Measurements from ENCODE around the gene CDHR2.

Gene CDHR2

GRCh38 chr5:176541338-176542134 lies 7.6 kb upstream of the CDHR2 start (continued):
- TF ChIP-seq ZBTB7A (tag by site-specific recombination; IDR thresholded peaks at IDR 0.05; ENCODE audit: low read depth) (no peak), ZNF266 (tag by site-specific recombination; IDR thresholded peaks at IDR 0.05; ENCODE audit: low read depth) (no peak), ZBTB17 (tag by site-specific recombination; IDR thresholded peaks at IDR 0.05) (peak; percentile 90), ZNF692 (tag by site-specific recombination; IDR thresholded peaks at IDR 0.05) (peak; percentile 77; the same call in 1 of the 2 replicates), ZNF610 (tag by site-specific recombination; IDR thresholded peaks at IDR 0.05; ENCODE audit: borderline replicate concordance) (no peak), ZNF48 (tag by site-specific recombination; IDR thresholded peaks at IDR 0.05) (no peak), ZXDB (tag by site-specific recombination; IDR thresholded peaks at IDR 0.05) (no peak), ZBTB1 (tag by site-specific recombination; IDR thresholded peaks at IDR 0.05) (no peak), ZNF791 (tag by site-specific recombination; IDR thresholded peaks at IDR 0.05) (no peak), KLF10 (tag by site-specific recombination; IDR thresholded peaks at IDR 0.05) (no peak), TCF7L2 (IDR thresholded peaks at IDR 0.05; ENCODE audit: borderline replicate concordance, low read depth, low read length) (no peak), ZBTB10 (tag by site-specific recombination; IDR thresholded peaks at IDR 0.05) (peak; percentile 19; the same call in 1 of the 2 replicates), ZBTB48 (tag by site-specific recombination; IDR thresholded peaks at IDR 0.05) (peak; percentile 93), ZSCAN23 (tag by site-specific recombination; IDR thresholded peaks at IDR 0.05) (no peak), ZFP69B (tag by site-specific recombination; IDR thresholded peaks at IDR 0.05) (peak; percentile 48; the same call in 1 of the 2 replicates), PATZ1 (tag by site-specific recombination; IDR thresholded peaks at IDR 0.05) (peak; percentile 80), GLIS2 (tag by site-specific recombination; IDR thresholded peaks at IDR 0.05) (peak; percentile 58), INSM2 (tag by site-specific recombination; IDR thresholded peaks at IDR 0.05) (no peak), MYNN (tag by site-specific recombination; IDR thresholded peaks at IDR 0.05; ENCODE audit: borderline replicate concordance) (no peak), AEBP2 (tag by site-specific recombination; IDR thresholded peaks at IDR 0.05; ENCODE audit: borderline replicate concordance) (no peak), GLIS1 (tag by site-specific recombination; IDR thresholded peaks at IDR 0.05) (peak; percentile 49; the same call in 1 of the 2 replicates), ZNF416 (tag by site-specific recombination; IDR thresholded peaks at IDR 0.05) (no peak), PRDM10 (tag by site-specific recombination; IDR thresholded peaks at IDR 0.05) (peak; percentile 49; the same call in 1 of the 2 replicates), ZNF2 (tag by site-specific recombination; IDR thresholded peaks at IDR 0.05) (no peak), ZNF837 (tag by site-specific recombination; IDR thresholded peaks at IDR 0.05) (no peak), MZF1 (tag by site-specific recombination; IDR thresholded peaks at IDR 0.05; ENCODE audit: borderline replicate concordance) (0 out of 2 replicates have a peak, but pooled peaks have one; percentile 16)
